ENCODE results near the gene C4A. TPM values are rescaled to one million over a fixed set of nuclear protein-coding genes. Genes with fewer than 3 reads are reported as not detected.
"Not testable (repeated sequence)": the region's sequence is repeated elsewhere in the genome, so short reads cannot be mapped to it uniquely, and the experiment has no call there.

C4A gene
- total and polyA plus RNA-seq, 10 of the 15 experiments (the other 5 are each of a cell fraction or from before 2014, with no cell fraction given): 0.13 to 5.4 (median 0.88) TPM; not detected in 1

DNA sequence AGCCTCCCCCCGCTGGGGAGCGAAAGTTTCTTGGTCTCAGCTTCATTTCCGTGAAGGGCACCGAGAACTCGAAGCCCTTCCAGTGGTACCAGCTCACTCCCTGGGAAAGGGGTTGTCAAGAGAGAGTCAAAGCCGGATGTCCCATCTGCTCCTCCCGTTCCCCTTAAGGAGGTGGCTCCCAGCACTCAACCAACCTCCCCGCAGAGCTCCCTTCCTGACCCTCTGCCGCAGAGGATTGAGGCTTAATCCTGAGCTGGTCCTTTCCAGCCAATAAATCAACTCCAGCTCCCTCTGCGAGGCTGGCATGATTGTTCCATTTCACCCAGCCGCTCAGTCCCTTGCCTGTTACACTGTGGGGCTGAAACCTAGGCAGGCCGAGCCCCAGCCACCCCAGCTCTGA is 26.8 kb downstream of the C4A start:
- FAIRE-seq; intact Hi-C loops (cut with micrococcal nuclease; ENCODE audit: unreplicated experiment); H3K9ac ChIP-seq (ENCODE audit: control insufficient read depth, insufficient read depth, low read length); H4K20me1 ChIP-seq (ENCODE audit: control insufficient read depth, insufficient read depth); H3K27ac ChIP-seq (ENCODE audit: control insufficient read depth, insufficient read depth); H3K79me2 ChIP-seq (ENCODE audit: control insufficient read depth, insufficient read depth, low read length); H3K9me3 ChIP-seq (replicated peaks; ENCODE audit: control insufficient read depth, insufficient read depth, low read length); H3K36me3 ChIP-seq (ENCODE audit: control insufficient read depth in 2 of 2, insufficient read depth in 2 of 2, low read length in 1 of 2); H2AFZ ChIP-seq (ENCODE audit: control insufficient read depth, low read depth, low read length); H3K27me3 ChIP-seq (replicated peaks in 1 of 2; ENCODE audit: control insufficient read depth in 2 of 2, insufficient read depth in 2 of 2, low read length in 1 of 2); RAD21 ChIA-PET (ENCODE audit: unreplicated experiment); H3K4me2 ChIP-seq (ENCODE audit: control insufficient read depth, insufficient read depth); ATAC-seq; SMC1A ChIA-PET (ENCODE audit: uncharacterized antibody, unreplicated experiment); DNase-seq (ENCODE audit: low read depth, low spot score); POLR2A ChIA-PET; CTCF ChIA-PET; BruUV-seq (replicated peaks); in situ Hi-C loops (cut with MboI); H3K4me1 ChIP-seq (ENCODE audit: control insufficient read depth, insufficient read depth, low read length); H3K4me3 ChIP-seq: not testable (repeated sequence)
- 48% methylated on average over 4 of the region's 12 CpGs for WGBS (ENCODE audit: insufficient coverage, insufficient replicate concordance, low lambda C conversion rate, missing lambda C conversion rate)

DNA sequence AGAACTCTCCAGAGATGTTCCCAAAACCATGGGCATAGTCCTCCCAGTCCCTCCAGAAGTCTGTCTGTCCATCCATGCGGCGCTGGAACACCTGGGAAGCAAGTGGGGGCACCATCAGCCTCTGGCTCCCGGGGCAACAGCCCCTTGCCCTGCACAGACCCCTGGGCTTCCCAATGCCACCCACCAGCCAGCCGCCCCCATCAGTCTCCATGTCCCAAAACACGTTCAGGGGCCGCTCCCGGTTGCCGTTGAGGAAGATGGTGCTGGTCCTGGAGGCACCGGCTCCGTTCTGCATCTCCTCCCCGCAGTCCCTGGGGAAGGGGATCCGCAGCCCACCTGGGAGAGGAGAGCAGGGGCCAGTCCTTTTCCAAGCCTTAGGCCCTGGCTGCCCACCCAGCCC is 27.7 kb downstream of the C4A start:
- CTCF ChIA-PET; H3K36me3 ChIP-seq (ENCODE audit: control insufficient read depth in 2 of 2, insufficient read depth in 2 of 2, low read length in 1 of 2); H3K9ac ChIP-seq (ENCODE audit: control insufficient read depth, insufficient read depth, low read length); FAIRE-seq; ATAC-seq; BruUV-seq (replicated peaks); H3K79me2 ChIP-seq (ENCODE audit: control insufficient read depth, insufficient read depth, low read length); POLR2A ChIA-PET; H3K4me3 ChIP-seq; RAD21 ChIA-PET (ENCODE audit: unreplicated experiment); H3K27ac ChIP-seq (ENCODE audit: control insufficient read depth, insufficient read depth); H3K4me1 ChIP-seq (ENCODE audit: control insufficient read depth, insufficient read depth, low read length); intact Hi-C loops (cut with micrococcal nuclease; ENCODE audit: unreplicated experiment); SMC1A ChIA-PET (ENCODE audit: uncharacterized antibody, unreplicated experiment); in situ Hi-C loops (cut with MboI); H2AFZ ChIP-seq (ENCODE audit: control insufficient read depth, low read depth, low read length); H3K9me3 ChIP-seq (replicated peaks; ENCODE audit: control insufficient read depth, insufficient read depth, low read length); H4K20me1 ChIP-seq (ENCODE audit: control insufficient read depth, insufficient read depth); H3K4me2 ChIP-seq (ENCODE audit: control insufficient read depth, insufficient read depth); DNase-seq (ENCODE audit: low read depth, low spot score); H3K27me3 ChIP-seq (replicated peaks in 1 of 2; ENCODE audit: control insufficient read depth in 2 of 2, insufficient read depth in 2 of 2, low read length in 1 of 2): not testable (repeated sequence)
- 63% methylated on average over 7 of the region's 12 CpGs for WGBS (ENCODE audit: insufficient coverage, insufficient replicate concordance, low lambda C conversion rate, missing lambda C conversion rate)

GRCh38 chr6:32010856-32011530 is 29.1 kb downstream of the C4A start:
- intact Hi-C loops (cut with micrococcal nuclease; ENCODE audit: unreplicated experiment); POLR2A ChIA-PET; FAIRE-seq; ATAC-seq; in situ Hi-C loops (cut with MboI); RAD21 ChIA-PET (ENCODE audit: unreplicated experiment); H3K27ac ChIP-seq (ENCODE audit: control insufficient read depth, insufficient read depth); H3K9me3 ChIP-seq (replicated peaks; ENCODE audit: control insufficient read depth, insufficient read depth, low read length); H3K36me3 ChIP-seq (ENCODE audit: control insufficient read depth in 2 of 2, insufficient read depth in 2 of 2, low read length in 1 of 2); H3K4me1 ChIP-seq (ENCODE audit: control insufficient read depth, insufficient read depth, low read length); BruUV-seq (replicated peaks); H3K4me3 ChIP-seq; SMC1A ChIA-PET (ENCODE audit: uncharacterized antibody, unreplicated experiment); H3K27me3 ChIP-seq (replicated peaks in 1 of 2; ENCODE audit: control insufficient read depth in 2 of 2, insufficient read depth in 2 of 2, low read length in 1 of 2); H3K9ac ChIP-seq (ENCODE audit: control insufficient read depth, insufficient read depth, low read length); H3K4me2 ChIP-seq (ENCODE audit: control insufficient read depth, insufficient read depth); H4K20me1 ChIP-seq (ENCODE audit: control insufficient read depth, insufficient read depth); CTCF ChIA-PET; H2AFZ ChIP-seq (ENCODE audit: control insufficient read depth, low read depth, low read length); DNase-seq (ENCODE audit: low read depth, low spot score); H3K79me2 ChIP-seq (ENCODE audit: control insufficient read depth, insufficient read depth, low read length): not testable (repeated sequence)
- WGBS (ENCODE audit: insufficient coverage, insufficient replicate concordance, low lambda C conversion rate, missing lambda C conversion rate): no CpG with 5 or more reads among the region's 27 CpGs

DNA sequence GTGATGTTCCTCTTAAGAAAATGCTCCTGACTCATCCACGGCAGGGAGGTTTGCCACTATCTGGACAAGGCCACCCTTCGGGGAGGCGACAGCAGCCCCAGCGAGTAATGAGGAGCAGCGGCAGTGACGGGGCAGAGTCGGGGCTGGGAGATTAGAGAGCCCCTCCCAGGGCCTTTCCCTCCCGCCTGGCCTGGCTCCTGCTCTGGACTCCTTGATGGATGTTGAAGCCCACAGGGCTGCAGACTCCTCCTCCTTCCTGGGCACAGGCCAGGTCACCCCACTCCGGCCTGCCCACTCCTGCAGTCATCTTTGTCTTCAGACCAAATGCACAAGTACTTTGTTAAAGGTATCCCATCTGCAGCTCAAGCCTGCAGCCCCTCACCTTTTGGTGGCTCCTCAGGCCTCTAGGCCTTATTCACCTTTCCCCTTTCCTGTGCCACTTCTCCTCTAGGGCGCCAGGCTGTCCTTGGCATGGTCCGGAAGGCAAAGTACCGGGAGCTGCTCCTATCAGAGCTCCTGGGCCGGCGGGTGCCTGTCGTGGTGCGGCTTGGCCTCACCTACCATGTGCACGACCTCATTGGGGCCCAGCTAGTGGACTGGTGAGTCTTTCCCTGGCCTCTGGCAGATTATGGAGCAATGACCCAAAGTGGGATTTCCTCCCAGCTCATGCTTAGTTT is 31.2 kb downstream of the C4A start:
- FAIRE-seq; SMC1A ChIA-PET (ENCODE audit: uncharacterized antibody, unreplicated experiment); DNase-seq (ENCODE audit: low read depth, low spot score): not testable (repeated sequence)

More for the DNA sequence above, 31.2 kb downstream of the C4A start:
- intact Hi-C loops (cut with micrococcal nuclease; ENCODE audit: unreplicated experiment); POLR2A ChIA-PET; H3K36me3 ChIP-seq (ENCODE audit: control insufficient read depth in 2 of 2, insufficient read depth in 2 of 2, low read length in 1 of 2); H3K27me3 ChIP-seq (replicated peaks in 1 of 2; ENCODE audit: control insufficient read depth in 2 of 2, insufficient read depth in 2 of 2, low read length in 1 of 2); H3K79me2 ChIP-seq (ENCODE audit: control insufficient read depth, insufficient read depth, low read length); H2AFZ ChIP-seq (ENCODE audit: control insufficient read depth, low read depth, low read length); H3K4me3 ChIP-seq; H3K9ac ChIP-seq (ENCODE audit: control insufficient read depth, insufficient read depth, low read length); H4K20me1 ChIP-seq (ENCODE audit: control insufficient read depth, insufficient read depth); RAD21 ChIA-PET (ENCODE audit: unreplicated experiment); ATAC-seq; CTCF ChIA-PET; BruUV-seq (replicated peaks); H3K4me2 ChIP-seq (ENCODE audit: control insufficient read depth, insufficient read depth); H3K4me1 ChIP-seq (ENCODE audit: control insufficient read depth, insufficient read depth, low read length); in situ Hi-C loops (cut with MboI); H3K27ac ChIP-seq (ENCODE audit: control insufficient read depth, insufficient read depth); H3K9me3 ChIP-seq (replicated peaks; ENCODE audit: control insufficient read depth, insufficient read depth, low read length): not testable (repeated sequence)
- 74% methylated on average over 8 of the region's 17 CpGs for WGBS (ENCODE audit: insufficient coverage, insufficient replicate concordance, low lambda C conversion rate, missing lambda C conversion rate)

Measured in GM12878 (cell line).